Parathyroid adenoma (tissue), 2 donors: ENCODE data around the gene BCL11A.

Experiments
- H2AFZ ChIP-seq: fragments of 300-600 bp; sonication (generic); one replicate; pipeline ENCODE4 v1.7.0; 2017; ENCODE audit warnings: antibody characterized with exemption, mild to moderate bottlenecking
- H3K27ac ChIP-seq: fragments of 300-600 bp; sonication (generic); one replicate; pipeline ENCODE4 v1.7.0; 2017
- H3K27me3 ChIP-seq: fragments of 300-600 bp; sonication (generic); one replicate; pipeline ENCODE4 v1.7.0; 2017; ENCODE audit warnings: low read length; ENCODE audit not compliant: control insufficient read depth, insufficient read depth
- H3K36me3 ChIP-seq: fragments of 300-600 bp; sonication (generic); one replicate; pipeline ENCODE4 v1.7.0; 2017; ENCODE audit warnings: low read length; ENCODE audit not compliant: control insufficient read depth, insufficient read depth
- H3K4me1 ChIP-seq: fragments of 300-600 bp; sonication (generic); one replicate; pipeline ENCODE4 v1.7.0; 2017; ENCODE audit warnings: control low read depth
- H3K4me2 ChIP-seq: fragments of 300-600 bp; sonication (generic); one replicate; pipeline ENCODE4 v1.7.0; 2017; ENCODE audit warnings: low read length
- H3K4me3 ChIP-seq: fragments of 300-600 bp; sonication (generic); one replicate; pipeline ENCODE4 v1.7.0; 2017; ENCODE audit warnings: low read depth, low read length
- H3K79me2 ChIP-seq: fragments of 300-600 bp; sonication (generic); one replicate; pipeline ENCODE4 v1.7.0; 2017; ENCODE audit warnings: control low read depth
- H3K9ac ChIP-seq: fragments of 300-600 bp; sonication (generic); one replicate; pipeline ENCODE4 v1.7.0; 2017; ENCODE audit warnings: mild to moderate bottlenecking
- H3K9me3 ChIP-seq: fragments of 300-600 bp; sonication (generic); one replicate; pipeline ENCODE4 v1.7.0; 2017; ENCODE audit warnings: low read length; ENCODE audit not compliant: control insufficient read depth
- TF ChIP-seq, protein P1 (sequence below): fragments of 300-600 bp; sonication (generic); IDR thresholded peaks from one replicate; pipeline ENCODE4 v1.7.0; 2017; ENCODE audit warnings: antibody characterized with exemption, mild to moderate bottlenecking
- donor health status: primary hyperparathyroidism.

BCL11A gene

DNA sequence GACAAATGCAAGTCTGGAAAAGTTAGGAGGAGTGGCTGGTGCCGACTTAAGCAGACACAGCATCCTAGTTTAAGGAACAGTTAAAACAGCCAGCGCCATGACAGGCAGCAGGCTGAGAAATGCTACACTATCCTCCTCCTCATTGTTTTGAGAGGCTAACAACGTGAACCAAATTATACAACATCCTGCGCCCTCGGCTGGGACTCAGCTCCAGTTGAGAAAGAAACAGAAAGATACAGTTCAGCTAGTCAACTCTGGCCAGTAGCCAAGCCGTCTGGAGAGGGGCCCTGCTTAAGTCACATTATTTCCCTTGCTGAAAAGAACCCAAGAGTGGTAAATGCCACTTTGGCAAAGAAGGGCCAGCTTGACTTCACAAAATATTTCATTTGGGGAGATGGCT is 90.2 kb downstream of the BCL11A start:
- Histone ChIP-seq H3K27me3 (no peaks in the 10 kb centered on the region), H3K79me2 (no peaks in the 10 kb centered on the region), H3K4me1 (no peaks in the 10 kb centered on the region), H3K9me3 (no peaks in the 10 kb centered on the region), H2AFZ (no peak overlapping the region), H3K4me2 (no peak overlapping the region), H3K9ac (no peak overlapping the region), H3K4me3 (no peak overlapping the region), H3K36me3 (no peaks in the 10 kb centered on the region), H3K27ac (no peak overlapping the region)
- TF ChIP-seq, protein P1, sequence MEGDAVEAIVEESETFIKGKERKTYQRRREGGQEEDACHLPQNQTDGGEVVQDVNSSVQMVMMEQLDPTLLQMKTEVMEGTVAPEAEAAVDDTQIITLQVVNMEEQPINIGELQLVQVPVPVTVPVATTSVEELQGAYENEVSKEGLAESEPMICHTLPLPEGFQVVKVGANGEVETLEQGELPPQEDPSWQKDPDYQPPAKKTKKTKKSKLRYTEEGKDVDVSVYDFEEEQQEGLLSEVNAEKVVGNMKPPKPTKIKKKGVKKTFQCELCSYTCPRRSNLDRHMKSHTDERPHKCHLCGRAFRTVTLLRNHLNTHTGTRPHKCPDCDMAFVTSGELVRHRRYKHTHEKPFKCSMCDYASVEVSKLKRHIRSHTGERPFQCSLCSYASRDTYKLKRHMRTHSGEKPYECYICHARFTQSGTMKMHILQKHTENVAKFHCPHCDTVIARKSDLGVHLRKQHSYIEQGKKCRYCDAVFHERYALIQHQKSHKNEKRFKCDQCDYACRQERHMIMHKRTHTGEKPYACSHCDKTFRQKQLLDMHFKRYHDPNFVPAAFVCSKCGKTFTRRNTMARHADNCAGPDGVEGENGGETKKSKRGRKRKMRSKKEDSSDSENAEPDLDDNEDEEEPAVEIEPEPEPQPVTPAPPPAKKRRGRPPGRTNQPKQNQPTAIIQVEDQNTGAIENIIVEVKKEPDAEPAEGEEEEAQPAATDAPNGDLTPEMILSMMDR, result no peak

DNA sequence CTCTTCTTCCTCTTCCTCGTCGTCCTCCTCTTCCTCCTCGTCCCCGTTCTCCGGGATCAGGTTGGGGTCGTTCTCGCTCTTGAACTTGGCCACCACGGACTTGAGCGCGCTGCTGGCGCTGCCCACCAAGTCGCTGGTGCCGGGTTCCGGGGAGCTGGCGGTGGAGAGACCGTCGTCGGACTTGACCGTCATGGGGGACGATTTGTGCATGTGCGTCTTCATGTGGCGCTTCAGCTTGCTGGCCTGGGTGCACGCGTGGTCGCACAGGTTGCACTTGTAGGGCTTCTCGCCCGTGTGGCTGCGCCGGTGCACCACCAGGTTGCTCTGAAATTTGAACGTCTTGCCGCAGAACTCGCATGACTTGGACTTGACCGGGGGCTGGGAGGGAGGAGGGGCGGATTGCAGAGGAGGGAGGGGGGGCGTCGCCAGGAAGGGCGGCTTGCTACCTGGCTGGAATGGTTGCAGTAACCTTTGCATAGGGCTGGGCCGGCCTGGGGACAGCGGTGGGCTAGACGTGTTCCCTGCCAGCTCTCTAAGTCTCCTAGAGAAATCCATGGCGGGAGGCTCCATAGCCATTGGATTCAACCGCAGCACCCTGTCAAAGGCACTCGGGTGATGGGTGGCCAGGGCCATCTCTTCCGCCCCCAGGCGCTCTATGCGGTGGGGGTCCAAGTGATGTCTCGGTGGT is 91.9 kb downstream of the BCL11A start:
- TF ChIP-seq, protein P1, result no peak

GRCh38 chr2:60460577-60461420 is 92.7 kb downstream of the BCL11A start:
- H3K27me3 ChIP-seq, result no peaks in the 10 kb centered on the region
- H3K36me3 ChIP-seq, result no peaks in the 10 kb centered on the region
- no peaks in the 10 kb centered on the region for H3K4me1 ChIP-seq
- H3K4me2 ChIP-seq, result no peak overlapping the region
- no peaks in the 10 kb centered on the region for H3K9me3 ChIP-seq
- no peak overlapping the region for H3K4me3 ChIP-seq
- no peak overlapping the region for H3K9ac ChIP-seq
- TF ChIP-seq, protein P1, result no peak
- no peaks in the 10 kb centered on the region for H3K79me2 ChIP-seq
- H2AFZ ChIP-seq, result no peak overlapping the region
- no peak overlapping the region for H3K27ac ChIP-seq

More for the DNA sequence above, 91.9 kb downstream of the BCL11A start:
- no peaks in the 10 kb centered on the region for H3K9me3 ChIP-seq
- no peaks in the 10 kb centered on the region for H3K27me3 ChIP-seq
- no peaks in the 10 kb centered on the region for H3K36me3 ChIP-seq
- H3K4me1 ChIP-seq, result no peaks in the 10 kb centered on the region
- no peak overlapping the region for H2AFZ ChIP-seq
- no peak overlapping the region for H3K27ac ChIP-seq
- no peak overlapping the region for H3K4me2 ChIP-seq
- H3K79me2 ChIP-seq, result no peaks in the 10 kb centered on the region
- H3K4me3 ChIP-seq, result no peak overlapping the region
- H3K9ac ChIP-seq, result no peak overlapping the region

DNA sequence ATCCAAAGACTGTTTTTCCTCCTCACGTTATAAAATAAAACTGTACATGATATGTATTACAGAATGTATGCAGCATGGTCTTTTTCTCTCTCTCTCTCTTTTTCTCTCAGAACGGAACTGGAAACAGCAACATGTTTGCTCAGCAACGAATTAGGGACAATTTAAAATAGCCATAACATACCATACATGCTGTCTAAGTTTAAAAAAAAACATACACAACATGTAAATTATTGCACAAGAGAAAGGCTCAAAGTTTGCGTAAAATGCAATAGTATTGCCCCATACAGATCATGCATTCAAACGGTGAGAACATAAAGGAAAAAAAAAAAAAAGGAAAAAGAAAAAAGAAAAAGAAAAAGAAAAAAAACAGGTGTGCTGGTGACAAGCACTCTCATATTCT is 93.6 kb downstream of the BCL11A start:
- Histone ChIP-seq H3K4me2 (no peak overlapping the region), H3K79me2 (no peaks in the 10 kb centered on the region), H3K4me1 (no peaks in the 10 kb centered on the region), H2AFZ (no peak overlapping the region), H3K9me3 (no peaks in the 10 kb centered on the region), H3K9ac (no peak overlapping the region), H3K27ac (no peak overlapping the region), H3K27me3 (no peaks in the 10 kb centered on the region), H3K36me3 (no peaks in the 10 kb centered on the region), H3K4me3 (no peak overlapping the region)
- TF ChIP-seq, protein P1, result no peak
